HG02938 (cell line): ENCODE results near the gene SERGEF.

ENCODE experiments used
- ATAC-seq: cut with Tn5 transposase; IDR thresholded peaks from one replicate; pipeline ENCODE4 v1.9.1; 2021; ENCODE audit warnings: mild to moderate bottlenecking, moderate library complexity; ENCODE audit not compliant: unreplicated experiment

Gene SERGEF

GRCh38 chr11:17952487-17952886 is 60.4 kb downstream of the SERGEF start:
- no peak for ATAC-seq

GRCh38 chr11:17951685-17952388 is 61.0 kb downstream of the SERGEF start:
- no peak for ATAC-seq

GRCh38 chr11:17950644-17951043 is 62.2 kb downstream of the SERGEF start:
- ATAC-seq = no peak

- ATAC-seq = no peak
These were observed 64.6 kb downstream of the SERGEF start for GRCh38 chr11:17948296-17948695.

GRCh38 chr11:17939542-17939941 is 73.3 kb downstream of the SERGEF start:
- ATAC-seq = no peak

GRCh38 chr11:17936790-17937189 is 76.1 kb downstream of the SERGEF start:
- ATAC-seq = no peak

GRCh38 chr11:17934194-17934593 is 78.7 kb downstream of the SERGEF start:
- no peak for ATAC-seq

GRCh38 chr11:17933708-17934107 is 79.1 kb downstream of the SERGEF start:
- ATAC-seq = no peak

GRCh38 chr11:17932472-17932871 is 80.4 kb downstream of the SERGEF start:
- ATAC-seq = no peak

GRCh38 chr11:17931595-17931994 is 81.3 kb downstream of the SERGEF start:
- no peak for ATAC-seq

- no peak for ATAC-seq
These were observed 82.2 kb downstream of the SERGEF start for GRCh38 chr11:17930544-17931125.

- no peak for ATAC-seq
These were observed 83.7 kb downstream of the SERGEF start for GRCh38 chr11:17929171-17929570.

- ATAC-seq = no peak
These were observed 85.0 kb downstream of the SERGEF start for GRCh38 chr11:17927681-17928343.

GRCh38 chr11:17927041-17927440 is 85.8 kb downstream of the SERGEF start:
- no peak for ATAC-seq

GRCh38 chr11:17924713-17925112 is 88.1 kb downstream of the SERGEF start:
- ATAC-seq = no peak

- no peak for ATAC-seq
These were observed 89.6 kb downstream of the SERGEF start for GRCh38 chr11:17923217-17923616.

- no peak for ATAC-seq
These were observed 90.4 kb downstream of the SERGEF start for GRCh38 chr11:17922416-17922788.

- ATAC-seq = no peak
These were observed 91.0 kb downstream of the SERGEF start for GRCh38 chr11:17921659-17922415.

- ATAC-seq = no peak
These were observed 94.7 kb downstream of the SERGEF start for GRCh38 chr11:17918049-17918605.

GRCh38 chr11:17917556-17917955 is 95.3 kb downstream of the SERGEF start:
- ATAC-seq = no peak

- no peak for ATAC-seq
These were observed 97.2 kb downstream of the SERGEF start for GRCh38 chr11:17915500-17916143.
